HepG2 (cell line): Measurements from ENCODE around the gene RBBP8NL.

Experiments used
- CAMTA2 ChIP-seq: sonication (generic); formaldehyde crosslinking; IDR thresholded peaks from 2 replicates; pipeline ENCODE4 v1.4.0; 2020; ENCODE audit warnings: mild to moderate bottlenecking, missing genetic modification reagents, borderline replicate concordance
- POLR2AphosphoS5 ChIP-seq: IDR thresholded peaks from 2 replicates; pipeline ENCODE4 v1.6.1; 2012; ENCODE audit warnings: low read depth, low read length
- ZNF549 ChIP-seq: sonication (generic); formaldehyde crosslinking; IDR thresholded peaks from 2 replicates; pipeline ENCODE4 v1.5.0; 2020; ENCODE audit warnings: missing genetic modification reagents
- TF ChIP-seq, protein P1 (sequence below): sonication (generic); formaldehyde crosslinking; IDR thresholded peaks from 2 replicates; pipeline ENCODE4 v1.5.0; 2020; ENCODE audit warnings: mild to moderate bottlenecking, missing genetic modification reagents, moderate library complexity

DNA sequence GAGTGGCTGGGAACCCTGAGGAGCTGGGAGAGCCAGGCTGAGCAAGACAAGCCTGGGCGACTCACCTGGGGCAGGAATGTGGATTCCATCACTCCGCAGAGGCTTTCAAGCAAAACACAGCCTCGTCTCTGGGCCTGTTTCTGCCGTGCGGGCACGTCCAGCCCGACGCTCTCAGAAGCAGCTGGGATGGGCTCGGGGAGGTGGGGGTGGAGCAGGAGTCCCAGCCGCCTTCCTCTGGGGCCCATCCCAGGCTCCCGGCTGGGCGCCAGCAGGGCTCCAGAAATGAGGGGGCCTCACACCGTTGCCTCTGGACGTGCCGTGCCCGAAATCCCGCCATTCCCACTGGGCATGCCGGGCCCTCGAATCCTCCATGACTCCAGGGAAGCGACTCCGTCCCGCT, 49.1 kb downstream of the RBBP8NL start:
- no peak for TF ChIP-seq POLR2AphosphoS5
- TF ChIP-seq CAMTA2: no peak
- TF ChIP-seq, protein P1, sequence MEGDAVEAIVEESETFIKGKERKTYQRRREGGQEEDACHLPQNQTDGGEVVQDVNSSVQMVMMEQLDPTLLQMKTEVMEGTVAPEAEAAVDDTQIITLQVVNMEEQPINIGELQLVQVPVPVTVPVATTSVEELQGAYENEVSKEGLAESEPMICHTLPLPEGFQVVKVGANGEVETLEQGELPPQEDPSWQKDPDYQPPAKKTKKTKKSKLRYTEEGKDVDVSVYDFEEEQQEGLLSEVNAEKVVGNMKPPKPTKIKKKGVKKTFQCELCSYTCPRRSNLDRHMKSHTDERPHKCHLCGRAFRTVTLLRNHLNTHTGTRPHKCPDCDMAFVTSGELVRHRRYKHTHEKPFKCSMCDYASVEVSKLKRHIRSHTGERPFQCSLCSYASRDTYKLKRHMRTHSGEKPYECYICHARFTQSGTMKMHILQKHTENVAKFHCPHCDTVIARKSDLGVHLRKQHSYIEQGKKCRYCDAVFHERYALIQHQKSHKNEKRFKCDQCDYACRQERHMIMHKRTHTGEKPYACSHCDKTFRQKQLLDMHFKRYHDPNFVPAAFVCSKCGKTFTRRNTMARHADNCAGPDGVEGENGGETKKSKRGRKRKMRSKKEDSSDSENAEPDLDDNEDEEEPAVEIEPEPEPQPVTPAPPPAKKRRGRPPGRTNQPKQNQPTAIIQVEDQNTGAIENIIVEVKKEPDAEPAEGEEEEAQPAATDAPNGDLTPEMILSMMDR: no peak
- TF ChIP-seq ZNF549 (CRISPR knock-in tag): no peak
